K562 (cell line): ENCODE measurements around the gene MARVELD1. TPM values are rescaled to one million over a fixed set of nuclear protein-coding genes. Genes with fewer than 3 reads are reported as not detected.

Experiments
- ADNP ChIP-seq: fragments of 200-800 bp; sonication (Bioruptor generic); IDR thresholded peaks from 2 replicates; pipeline ENCODE4 v1.6.1; 2016; ENCODE audit warnings: missing genetic modification characterization, missing compliant biosample characterization
- CTCF ChIP-seq, 3 experiments: IDR thresholded peaks in 2 of 3; conservative IDR thresholded peaks in 1 of 3; 2 replicates each; pipeline ENCODE4 v1.5.1; 2011 to 2012; ENCODE audit warnings: low read length in 3 of 3, mild to moderate bottlenecking in 3 of 3, control low read depth in 2 of 3, improper control_type of control experiment in 1 of 3, inconsistent platforms in 1 of 3, low read depth in 1 of 3, mixed read lengths in 1 of 3, moderate library complexity in 1 of 3; ENCODE audit not compliant: insufficient read depth in 2 of 3
- GTF2B ChIP-seq: IDR thresholded peaks from 2 replicates; pipeline ENCODE4 v1.6.1; 2011; ENCODE audit not compliant: insufficient read length; ENCODE audit errors: extremely low read depth
- L3MBTL2 ChIP-seq: fragments of 450-650 bp; IDR thresholded peaks from 2 replicates; pipeline ENCODE4 v1.6.1; 2016; ENCODE audit warnings: mild to moderate bottlenecking, moderate library complexity
- NR4A1 ChIP-seq, 2 experiments: fragments of 250-450 bp in 1 of 2; fragments of 450-650 bp in 1 of 2; sonication (Bioruptor Pico) in 1 of 2; IDR thresholded peaks; 2 replicates each; pipeline versions ENCODE4 v1.4.0 to v1.6.1; 2016 to 2020; ENCODE audit warnings: mild to moderate bottlenecking in 2 of 2, missing compliant biosample characterization in 1 of 2, missing genetic modification characterization in 1 of 2, moderate library complexity in 1 of 2
- PHF20 ChIP-seq: fragments of 450-650 bp; IDR thresholded peaks from 2 replicates; pipeline ENCODE4 v1.6.1; 2018; ENCODE audit not compliant: partially characterized antibody
- SOX6 ChIP-seq: fragments of 450-650 bp; IDR thresholded peaks from 2 replicates; pipeline ENCODE4 v1.6.1; 2014; ENCODE audit warnings: mild to moderate bottlenecking
- U2AF1 ChIP-seq: fragments of 200-400 bp; formaldehyde crosslinking; optimal IDR thresholded peaks from 2 replicates; pipeline ENCODE3; 2017; ENCODE audit warnings: mild to moderate bottlenecking, low read depth, low read length, moderate library complexity
- ZBTB40 ChIP-seq, 2 experiments: fragments of 450-650 bp in 1 of 2; sonication (generic) in 1 of 2; formaldehyde crosslinking in 1 of 2; IDR thresholded peaks; 2 replicates each; pipeline versions ENCODE4 v1.7.1 to v1.9.0; 2016 to 2022; ENCODE audit warnings: inconsistent platforms in 1 of 2, mild to moderate bottlenecking in 1 of 2, missing genetic modification reagents in 1 of 2
- ZBTB43 ChIP-seq: sonication (generic); formaldehyde crosslinking; IDR thresholded peaks from 2 replicates; pipeline ENCODE4 v1.8.0; 2023; ENCODE audit warnings: mild to moderate bottlenecking, missing genetic modification reagents
- polyA plus RNA-seq, 8 experiments: library from polyadenylated mRNA; depleted of rRNA in 4 of 8; stranded (reverse) in 5 of 8; unstranded in 3 of 8; fragments of >200 nt; fragmentation: Nextera tagmentation in 2 of 8; fragmentation: Illumina TruSeq in 1 of 8; extraction: Ambion mirVana in 2 of 8; extraction: Trizol in 1 of 8; gene quantifications; 2 replicates each; pipeline versions ENCODE4 v1.2.1 to v1.2.3, GENCODE V29; 2011 to 2014; ENCODE audit warnings: inconsistent platforms in 1 of 8, missing spikeins in 1 of 8
- total RNA-seq, 7 experiments: library from RNA; depleted of rRNA in 6 of 7; stranded (reverse); fragments of >200 nt in 6 of 7; fragmentation: Illumina TruSeq in 2 of 7; extraction: Trizol in 2 of 7; gene quantifications; 2 replicates each; pipeline versions ENCODE4 v1.2.1 to v1.2.3, GENCODE V29; 2011 to 2021; ENCODE audit warnings: low replicate concordance in 1 of 7

The MARVELD1 gene
- total and polyA plus RNA-seq, 9 of the 15 experiments (the other 6 are each of a cell fraction or from before 2014, with no cell fraction given): 2.7 to 12.5 (median 5.3) TPM

GRCh38 chr10:97686962-97687784 is 26.4 kb upstream of the MARVELD1 start, which contains the start of gene AVPI1 (continued):
- TF ChIP-seq ZBTB43 (CRISPR knock-in tag): no peak
- no peak for TF ChIP-seq ZBTB40 (IDR thresholded peaks at IDR 0.05)
- no peak for TF ChIP-seq ZBTB40 (CRISPR knock-in tag; IDR thresholded peaks at IDR 0.05)
- no peak for TF ChIP-seq GTF2B
- TF ChIP-seq PHF20: peak; percentile 48
- TF ChIP-seq U2AF1: no peak
- no peak for TF ChIP-seq CTCF (IDR thresholded peaks at IDR 0.05 in 2 of 3, conservative IDR thresholded peaks at IDR 0.05 in 1 of 3; ENCODE audit: insufficient read depth in 2 of 3, low read depth in 1 of 3, low read length in 3 of 3)
- peak; percentile 37; the same call in 1 of the 2 replicates for TF ChIP-seq SOX6
- peak; percentile 62; the same call in 1 of the 2 replicates for TF ChIP-seq NR4A1 (CRISPR knock-in tag; IDR thresholded peaks at IDR 0.05)
- no peak for TF ChIP-seq NR4A1 (tag; IDR thresholded peaks at IDR 0.05)
- no peak for TF ChIP-seq ADNP (tag)
- TF ChIP-seq L3MBTL2: peak; percentile 95
